Stomach (tissue), 4 donors: Measurements from ENCODE around the gene ELMOD1.

ENCODE experiments used
- CTCF ChIP-seq, 7 experiments: fragments of 450-650 bp in 4 of 7; fragments of 200-600 bp in 3 of 7; sonication (generic) in 3 of 7; IDR thresholded peaks; one replicate each; pipeline ENCODE4 v1.5.1; 2016 to 2019; ENCODE audit warnings: antibody characterized with exemption in 7 of 7, control low read depth in 2 of 7, mild to moderate bottlenecking in 1 of 7
- POLR2AphosphoS5 ChIP-seq, 3 donors: sonication (generic); formaldehyde crosslinking; IDR thresholded peaks; one replicate each; pipeline ENCODE4 v1.6.1; 2016; ENCODE audit warnings: antibody characterized with exemption in 3 of 3

GRCh38 chr11:107624983-107625684 is 34.2 kb downstream of the ELMOD1 start:
- no peak for TF ChIP-seq POLR2AphosphoS5 (IDR thresholded peaks at IDR 0.05)
- TF ChIP-seq CTCF (IDR thresholded peaks at IDR 0.05), result no peak
